Motor neuron (in vitro differentiated cells): ENCODE results near the gene HS3ST3B1. TPM values are rescaled to one million over a fixed set of nuclear protein-coding genes. Genes with fewer than 3 reads are reported as not detected.

Experiments used
- ATAC-seq, 8 experiments: fragments of 200-7000 bp; cut with Tn5 transposase; replicated peaks in 6 of 8; 2 replicates each; pipeline ENCODE4 v1.8.0; 2021; ENCODE audit warnings: mild to moderate bottlenecking in 8 of 8, moderate library complexity in 8 of 8
- H3K27ac ChIP-seq, 2 donors: fragments of 250-450 bp; sonication (Bioruptor Pico); 2 replicates each; pipeline ENCODE4 v1.9.0; 2021; ENCODE audit warnings: antibody characterized with exemption in 2 of 2, mild to moderate bottlenecking in 2 of 2, moderate library complexity in 1 of 2
- H3K4me1 ChIP-seq, 2 donors: fragments of 250-450 bp; sonication (Bioruptor Pico); replicated peaks in 1 of 2; 2 replicates each; pipeline ENCODE4 v1.6.1; 2021; ENCODE audit warnings: antibody characterized with exemption in 2 of 2, mild to moderate bottlenecking in 2 of 2, moderate library complexity in 1 of 2
- H3K4me3 ChIP-seq, 5 donors: fragments of 250-450 bp; sonication (Bioruptor Pico); 2 replicates each; pipeline ENCODE4 v1.9.0; 2021; ENCODE audit warnings: antibody characterized with exemption in 5 of 5, mild to moderate bottlenecking in 5 of 5, moderate library complexity in 4 of 5
- WGBS, 10 experiments: fragments of 450-650 bp; shearing (Covaris generic); methylation state at CpG; one replicate each; pipeline ENCODE4 v1.0.0; 2022; 5-methylcytosine and 5-hydroxymethylcytosine counted together
- in situ Hi-C, 9 experiments: fragments of 400-800 bp; cut with MboI; loops; one replicate each; pipeline ENCODE4 v1.15.0; 2021; ENCODE audit warnings: low sequenced_read_pairs in 9 of 9, low pct_unique_long_range_greater_than_20kb in 2 of 9; ENCODE audit not compliant: unreplicated experiment in 9 of 9
- total RNA-seq, 8 experiments: library from RNA; unstranded; fragments of 300-600 nt; gene quantifications; 2 replicates each; pipeline versions ENCODE4 v1.2.3 to v1.2.4, GENCODE V29; 2022

Gene HS3ST3B1
- total RNA-seq, 8 experiments from 2014 or later = 1.9 to 97.1 (median 6.6) TPM

DNA sequence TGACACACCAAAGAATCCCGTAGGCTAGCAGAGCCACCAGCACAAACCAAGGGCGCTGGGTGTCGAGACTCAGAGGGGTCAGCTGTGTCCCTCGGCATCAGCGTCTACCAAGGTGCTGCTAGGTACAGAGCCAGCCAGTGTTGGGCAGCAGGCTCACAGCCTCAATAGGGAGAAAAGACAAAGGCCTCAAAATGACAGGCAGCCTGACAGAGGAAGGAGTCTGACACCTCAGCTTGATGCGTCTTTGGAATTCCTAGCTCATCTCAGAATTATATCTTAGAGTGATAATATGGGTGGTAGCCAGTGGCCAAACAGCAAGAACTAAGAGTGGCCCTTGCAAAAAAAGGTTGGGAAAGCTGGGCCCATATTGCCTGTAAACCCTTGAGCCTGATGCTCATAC, 45.9 kb downstream of the HS3ST3B1 start:
- Histone ChIP-seq H3K27ac (no peak overlapping the region), H3K4me3 (no peak overlapping the region), H3K4me1 (peaks cover 0 to 4% of the 10 kb centered on the region in 2 donors)
- 75 to 100% (median 100%) methylated on average over 1 to 5 of the region's 6 CpGs; no CpG with 5 or more reads in 2 of the 10 experiments for WGBS, 10 experiments
- no peak for ATAC-seq
- in situ Hi-C loops = no loop called here

- WGBS, 10 experiments = 48 to 100% (median 100%) methylated on average over 1 to 3 of the region's 3 CpGs; no CpG with 5 or more reads in 3 of the 10 experiments
- in situ Hi-C loops = no loop called here
Measured at GRCh38 chr17:14351493-14351892, 50.6 kb downstream of the HS3ST3B1 start.

GRCh38 chr17:14352136-14352535, 51.3 kb downstream of the HS3ST3B1 start:
- in situ Hi-C loops = no loop called here
- Histone ChIP-seq H3K4me1 (no peaks in the 10 kb centered on the region), H3K27ac (no peak overlapping the region), H3K4me3 (no peak overlapping the region)
- no peak for ATAC-seq
- WGBS, 10 experiments = 50 to 100% (median 100%) methylated on average over 1 to 2 of the region's 2 CpGs; no CpG with 5 or more reads in 4 of the 10 experiments

More at GRCh38 chr17:14351493-14351892, 50.6 kb downstream of the HS3ST3B1 start:
- no peak overlapping the region for H3K4me3 ChIP-seq
- peak in 1 of 8 experiments; percentile 97 for ATAC-seq
- H3K27ac ChIP-seq = no peak overlapping the region
- H3K4me1 ChIP-seq = no peaks in the 10 kb centered on the region

DNA sequence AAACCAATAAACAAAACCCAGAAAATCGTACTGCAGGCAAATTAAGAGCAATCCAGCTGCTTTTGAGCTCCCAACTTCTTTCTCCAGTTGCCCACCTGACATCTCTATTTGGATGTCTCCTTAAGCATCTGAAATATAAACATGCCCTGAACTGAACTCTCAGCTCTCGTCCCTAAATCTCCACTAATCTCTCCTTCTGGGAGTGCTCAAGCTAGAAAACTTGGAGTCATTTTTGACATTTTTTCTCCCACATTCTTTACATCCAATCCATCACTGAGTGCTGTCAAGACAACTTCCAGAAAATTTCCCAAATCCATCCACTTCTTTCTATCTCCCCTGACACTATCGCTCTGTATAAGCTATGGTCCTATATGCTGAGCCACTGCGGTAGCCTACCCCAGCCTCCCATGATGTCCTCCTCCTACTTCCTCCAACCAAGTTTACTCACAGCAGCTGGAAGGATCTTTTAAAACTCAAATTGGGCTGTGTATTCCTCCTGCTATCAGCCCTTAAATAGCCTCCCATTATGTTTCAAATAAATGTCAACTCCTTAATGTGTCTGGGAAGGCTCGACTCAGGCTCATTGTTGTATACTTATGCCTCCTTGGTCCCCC, 53.1 kb downstream of the HS3ST3B1 start:
- in situ Hi-C loops = no loop called here
- WGBS, 10 experiments = 65 to 92% (median 72%) methylated on average over 2 to 5 of the region's 5 CpGs; no CpG with 5 or more reads in 4 of the 10 experiments
- Histone ChIP-seq H3K4me1 (no peaks in the 10 kb centered on the region), H3K27ac (no peak overlapping the region), H3K4me3 (no peak overlapping the region)
- no peak for ATAC-seq

DNA sequence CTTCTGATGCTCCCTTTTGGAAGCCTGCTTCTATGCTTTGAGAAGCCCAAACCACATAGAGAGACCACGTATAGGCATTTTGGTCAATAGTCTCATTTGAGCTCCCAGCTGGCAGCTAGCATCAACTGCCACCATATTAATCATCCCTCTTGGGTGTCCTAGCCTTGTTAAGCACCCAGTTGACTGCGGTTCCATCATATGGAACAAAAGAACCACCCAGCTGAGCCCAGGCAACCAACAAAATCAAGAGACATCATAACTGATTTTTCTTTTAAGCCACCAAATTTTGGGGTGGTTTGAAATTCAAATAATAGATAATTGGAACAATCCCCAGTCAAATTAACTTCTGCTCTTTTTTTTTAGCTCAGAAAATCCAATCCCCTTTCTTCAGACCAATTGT, 53.9 kb downstream of the HS3ST3B1 start:
- no peak for ATAC-seq

DNA sequence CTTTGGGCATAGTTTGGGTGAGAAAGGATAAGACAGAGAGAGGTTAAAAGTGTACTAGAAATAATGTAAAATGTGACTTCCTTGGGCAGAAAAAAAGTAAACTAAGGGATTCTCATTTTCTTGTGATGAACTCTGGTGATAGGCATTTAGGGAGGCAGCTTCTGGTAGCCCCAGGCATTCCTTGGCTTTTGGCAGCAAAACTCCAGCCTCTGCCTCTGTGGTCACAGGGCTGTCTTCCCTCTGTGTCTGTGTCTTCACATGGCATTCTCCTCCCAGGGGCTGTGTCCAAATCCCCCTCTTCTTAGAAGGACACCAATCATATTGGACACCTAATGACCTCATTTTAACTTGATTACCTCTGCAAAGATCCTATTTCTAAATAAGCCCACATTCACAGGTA, 54.7 kb downstream of the HS3ST3B1 start:
- in situ Hi-C loops = no loop called here
- Histone ChIP-seq H3K27ac (no peak overlapping the region), H3K4me1 (no peaks in the 10 kb centered on the region), H3K4me3 (no peak overlapping the region)
- no peak for ATAC-seq

More for the DNA sequence above, 53.9 kb downstream of the HS3ST3B1 start:
- WGBS, 10 experiments = 60 to 100% (median 83%) methylated on average over 1 to 2 of the region's 2 CpGs; no CpG with 5 or more reads in 3 of the 10 experiments
- Histone ChIP-seq H3K27ac (no peak overlapping the region), H3K4me3 (no peak overlapping the region), H3K4me1 (no peaks in the 10 kb centered on the region)
- in situ Hi-C loops = no loop called here

DNA sequence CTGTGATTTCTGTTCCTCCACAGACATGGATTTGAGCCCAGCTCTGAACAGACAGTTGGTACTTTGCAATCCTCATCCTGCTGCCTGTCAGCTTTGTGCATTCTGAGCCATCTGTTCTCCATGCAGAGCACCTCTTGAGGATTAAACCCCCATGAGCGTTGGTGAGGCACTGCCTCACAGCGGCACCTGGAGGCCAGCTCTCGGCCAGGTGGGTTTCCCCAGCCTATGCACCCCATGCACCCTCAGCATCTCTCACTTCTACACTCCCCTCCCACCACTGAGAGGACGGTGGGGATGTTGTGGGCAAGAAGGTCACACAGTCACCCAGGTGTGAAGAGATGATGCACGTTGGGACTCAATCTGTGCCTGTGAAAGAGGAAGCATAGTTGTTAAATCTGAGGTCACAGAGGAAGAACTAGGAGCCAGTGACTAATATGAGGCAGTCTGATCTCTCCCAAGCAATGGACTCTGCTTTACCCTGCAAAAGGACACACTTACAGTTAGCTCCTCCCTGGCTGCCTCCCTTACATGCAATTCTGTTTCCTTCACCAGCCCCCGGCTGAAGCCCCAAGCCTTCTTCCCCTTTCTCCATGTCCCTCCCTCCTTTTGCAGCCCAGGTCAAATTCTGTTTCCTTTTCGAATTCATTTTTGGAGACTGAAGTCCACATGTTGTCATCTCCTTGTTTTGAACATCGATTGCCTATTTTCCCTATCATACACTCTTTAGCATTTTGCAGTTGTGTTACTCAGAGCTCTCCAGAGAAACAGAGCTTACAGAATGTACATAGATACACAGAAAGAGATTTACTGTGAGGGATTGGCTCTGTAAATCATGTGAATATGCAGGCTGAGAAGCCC, 58.5 kb downstream of the HS3ST3B1 start:
- Histone ChIP-seq H3K4me1 (no peaks in the 10 kb centered on the region), H3K4me3 (no peak overlapping the region), H3K27ac (no peak overlapping the region)
- in situ Hi-C loops = no loop called here
- 13 to 100% (median 63%) methylated on average over 1 to 7 of the region's 8 CpGs for WGBS, 10 experiments
- peak in 3 of 8 experiments; percentile 55 to 85 (median 83) for ATAC-seq

DNA sequence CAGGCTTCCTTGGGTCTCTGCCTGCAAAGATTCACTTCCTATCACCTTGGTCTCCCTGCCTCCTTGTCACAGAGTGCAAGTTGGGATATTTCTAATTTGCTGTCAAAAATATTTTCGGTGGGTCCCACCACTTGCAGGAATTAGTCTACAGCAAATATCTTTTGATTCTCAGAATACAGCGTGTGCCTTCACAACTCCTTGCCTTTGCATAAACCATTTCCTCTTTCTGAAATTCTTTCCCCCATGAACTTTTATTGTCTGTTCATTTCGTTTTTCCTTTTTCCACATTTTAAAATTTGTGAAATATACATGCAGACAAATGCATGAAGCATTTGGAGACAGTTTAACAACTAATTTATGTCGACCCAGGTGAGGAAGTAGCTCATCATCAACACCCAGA, 60.0 kb downstream of the HS3ST3B1 start:
- WGBS, 10 experiments = 14 to 94% (median 70%) methylated on average over 1 to 4 of the region's 4 CpGs
- no peak overlapping the region for H3K27ac ChIP-seq
- H3K4me1 ChIP-seq = no peaks in the 10 kb centered on the region
- no peak for ATAC-seq
- in situ Hi-C loops = no loop called here
- no peak overlapping the region for H3K4me3 ChIP-seq

DNA sequence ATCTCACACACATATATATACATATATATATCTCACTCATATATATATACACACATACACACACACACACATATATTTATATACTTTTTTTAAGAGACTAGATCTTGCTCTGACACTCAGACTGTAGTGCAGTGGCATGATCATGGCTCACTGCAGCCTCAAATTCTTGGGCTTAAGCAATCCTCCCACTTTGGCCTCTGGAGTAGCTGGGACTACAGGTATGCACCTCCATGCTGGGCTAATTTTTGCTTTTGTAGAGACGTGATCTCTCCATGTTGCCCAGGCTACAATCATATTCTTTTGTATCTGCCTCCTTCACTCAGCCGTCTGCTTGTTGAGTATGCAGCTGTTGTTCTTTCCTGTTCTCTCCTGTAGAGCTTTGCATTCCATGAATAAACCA, 60.6 kb downstream of the HS3ST3B1 start:
- peak in 1 of 8 experiments; percentile 8 for ATAC-seq
- in situ Hi-C loops = no loop called here
- 27 to 88% (median 58%) methylated on average over 1 to 2 of the region's 2 CpGs; no CpG with 5 or more reads in 2 of the 10 experiments for WGBS, 10 experiments

GRCh38 chr17:14361945-14362508, 61.1 kb downstream of the HS3ST3B1 start:
- ATAC-seq = peak in 1 of 8 experiments; percentile 32
- WGBS, 10 experiments = 20 to 100% (median 75%) methylated on average over 2 of the region's 2 CpGs; no CpG with 5 or more reads in 5 of the 10 experiments
- in situ Hi-C loops = no loop called here

More for the DNA sequence above, 60.6 kb downstream of the HS3ST3B1 start:
- H3K27ac ChIP-seq = no peak overlapping the region
- H3K4me1 ChIP-seq = no peaks in the 10 kb centered on the region
- H3K4me3 ChIP-seq = no peak overlapping the region

DNA sequence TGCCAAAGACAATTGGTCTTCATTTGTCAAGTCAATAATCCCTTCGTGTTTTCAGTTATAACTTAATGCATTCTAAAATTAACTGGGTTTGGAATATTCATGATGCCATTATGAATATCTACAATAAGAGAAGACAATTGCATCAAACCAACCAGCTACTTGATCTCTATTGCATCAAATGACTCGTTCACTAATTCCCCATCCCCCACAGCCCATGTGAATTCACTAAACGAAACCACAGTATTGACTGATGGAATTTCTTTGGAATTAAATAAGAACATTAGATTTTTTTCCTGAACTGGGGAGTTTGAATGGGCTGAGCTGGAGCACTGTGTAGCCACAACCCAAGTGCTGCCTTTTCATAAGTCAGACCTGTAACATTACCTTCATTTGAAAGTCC, 65.3 kb downstream of the HS3ST3B1 start:
- H3K4me1 ChIP-seq = no peaks in the 10 kb centered on the region
- 26 to 100% (median 68%) methylated on average over 2 to 3 of the region's 3 CpGs; no CpG with 5 or more reads in 2 of the 10 experiments for WGBS, 10 experiments
- no peak for ATAC-seq
- no peak overlapping the region for H3K27ac ChIP-seq
- in situ Hi-C loops = no loop called here
- no peak overlapping the region for H3K4me3 ChIP-seq

More at GRCh38 chr17:14361945-14362508, 61.1 kb downstream of the HS3ST3B1 start:
- H3K4me1 ChIP-seq = no peaks in the 10 kb centered on the region
- H3K27ac ChIP-seq = no peak overlapping the region
- no peak overlapping the region for H3K4me3 ChIP-seq

GRCh38 chr17:14372461-14372860, 71.6 kb downstream of the HS3ST3B1 start:
- ATAC-seq = no peak
- peaks cover 11 to 15% of the 10 kb centered on the region in 2 donors for H3K4me1 ChIP-seq
- WGBS, 10 experiments = 37 to 93% (median 82%) methylated on average over 2 to 6 of the region's 6 CpGs
- in situ Hi-C loops = no loop called here
- H3K4me3 ChIP-seq = no peak overlapping the region
- H3K27ac ChIP-seq = no peak overlapping the region
